AG10803 (cell line): ENCODE results near the gene USP53.
"Not testable (repeated sequence)": the region's sequence is repeated elsewhere in the genome, so short reads cannot be mapped to it uniquely, and the experiment has no call there.

Experiments
- DNase-seq: peaks from one replicate; pipeline ENCODE4 v3.0.0; 2010; ENCODE audit warnings: low read depth
- H3K4me3 ChIP-seq: 2 replicates; pipeline ENCODE4 v1.5.1; 2011; ENCODE audit warnings: mild to moderate bottlenecking, low read length, control low read depth
- TF ChIP-seq, protein P1 (sequence below): conservative IDR thresholded peaks from 2 replicates; pipeline ENCODE4 v1.5.1; 2011; ENCODE audit warnings: mild to moderate bottlenecking, low read length, control low read depth, inconsistent platforms

USP53 gene

GRCh38 chr4:119243868-119244267, 31.4 kb downstream of the USP53 start:
- DNase-seq, result no peak
- no peak overlapping the region for H3K4me3 ChIP-seq
- TF ChIP-seq, protein P1, sequence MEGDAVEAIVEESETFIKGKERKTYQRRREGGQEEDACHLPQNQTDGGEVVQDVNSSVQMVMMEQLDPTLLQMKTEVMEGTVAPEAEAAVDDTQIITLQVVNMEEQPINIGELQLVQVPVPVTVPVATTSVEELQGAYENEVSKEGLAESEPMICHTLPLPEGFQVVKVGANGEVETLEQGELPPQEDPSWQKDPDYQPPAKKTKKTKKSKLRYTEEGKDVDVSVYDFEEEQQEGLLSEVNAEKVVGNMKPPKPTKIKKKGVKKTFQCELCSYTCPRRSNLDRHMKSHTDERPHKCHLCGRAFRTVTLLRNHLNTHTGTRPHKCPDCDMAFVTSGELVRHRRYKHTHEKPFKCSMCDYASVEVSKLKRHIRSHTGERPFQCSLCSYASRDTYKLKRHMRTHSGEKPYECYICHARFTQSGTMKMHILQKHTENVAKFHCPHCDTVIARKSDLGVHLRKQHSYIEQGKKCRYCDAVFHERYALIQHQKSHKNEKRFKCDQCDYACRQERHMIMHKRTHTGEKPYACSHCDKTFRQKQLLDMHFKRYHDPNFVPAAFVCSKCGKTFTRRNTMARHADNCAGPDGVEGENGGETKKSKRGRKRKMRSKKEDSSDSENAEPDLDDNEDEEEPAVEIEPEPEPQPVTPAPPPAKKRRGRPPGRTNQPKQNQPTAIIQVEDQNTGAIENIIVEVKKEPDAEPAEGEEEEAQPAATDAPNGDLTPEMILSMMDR, result no peak

GRCh38 chr4:119244344-119244743, 31.8 kb downstream of the USP53 start:
- H3K4me3 ChIP-seq, result no peak overlapping the region
- DNase-seq, result no peak
- TF ChIP-seq, protein P1, result no peak

DNA sequence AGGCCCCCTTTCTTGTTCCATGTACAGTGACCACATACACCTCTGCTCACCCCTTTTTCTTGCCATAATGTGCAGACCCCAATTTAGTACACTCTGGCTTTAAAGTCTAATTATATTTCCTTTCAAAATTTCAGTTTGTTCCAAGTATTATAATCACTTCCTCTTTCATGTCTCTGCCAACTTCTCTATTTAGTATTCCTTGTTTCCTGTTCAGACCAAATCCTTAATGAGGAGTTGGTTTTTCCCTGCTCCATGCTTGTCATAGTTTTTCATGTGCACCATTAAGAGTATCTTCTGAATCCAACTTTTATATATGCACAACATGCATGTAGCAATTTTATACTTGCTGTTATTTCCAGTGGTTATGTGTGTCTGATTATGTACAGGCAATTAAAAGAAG, 32.3 kb downstream of the USP53 start:
- TF ChIP-seq, protein P1, result no peak
- H3K4me3 ChIP-seq, result no peak overlapping the region
- no peak for DNase-seq

DNA sequence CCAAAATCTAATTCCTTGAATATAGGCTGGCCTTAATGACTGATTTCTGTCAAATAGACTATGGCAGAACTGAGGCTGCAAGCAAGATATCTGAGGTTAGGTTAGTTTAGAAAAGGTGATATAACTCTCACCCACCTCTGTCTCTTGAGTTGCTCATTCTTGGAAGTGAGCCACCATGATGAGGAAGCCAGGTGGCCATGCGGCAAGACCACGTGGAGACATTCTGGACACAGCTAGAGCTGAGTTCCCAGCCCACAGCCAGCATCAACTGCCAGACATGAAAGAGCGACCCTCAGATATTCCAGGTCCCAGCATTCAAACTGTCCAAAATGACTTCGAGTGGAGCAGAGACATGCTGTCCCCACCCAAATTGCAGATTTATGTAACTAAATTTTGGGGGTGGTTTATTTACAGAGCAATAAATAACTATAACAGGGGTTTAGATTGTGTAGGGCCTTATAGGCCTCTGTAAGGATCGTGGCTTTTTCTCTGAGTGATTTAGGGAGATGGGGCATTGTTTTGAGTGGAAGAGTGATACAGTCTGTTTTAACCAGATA, 33.7 kb downstream of the USP53 start:
- TF ChIP-seq, protein P1, result no peak
- DNase-seq, result no peak
- no peak overlapping the region for H3K4me3 ChIP-seq

- DNase-seq, H3K4me3 ChIP-seq: not testable (repeated sequence)
Observed at GRCh38 chr4:119251037-119251436, 38.5 kb downstream of the USP53 start.

- not testable (repeated sequence) for DNase-seq, H3K4me3 ChIP-seq
Observed at GRCh38 chr4:119255223-119255622, 42.7 kb downstream of the USP53 start.

DNA sequence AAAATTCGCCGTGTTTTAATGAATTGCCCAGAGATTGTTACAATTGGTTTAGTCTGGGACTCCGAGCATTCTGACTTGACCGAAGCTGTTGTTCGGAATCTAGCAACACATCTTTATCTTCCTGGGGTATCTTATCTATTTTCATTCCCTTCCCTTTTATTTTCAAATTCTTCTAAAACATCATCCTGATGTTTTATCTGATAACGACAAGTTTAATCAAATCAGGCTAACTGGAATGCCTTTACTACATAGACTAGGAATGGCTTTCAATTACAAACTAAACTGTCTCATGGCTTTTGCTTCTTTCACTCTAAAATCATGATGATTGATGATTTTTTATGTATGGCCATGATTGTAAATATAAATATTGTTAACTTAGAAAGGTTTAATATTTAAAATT, 48.0 kb downstream of the USP53 start:
- no peak overlapping the region for H3K4me3 ChIP-seq
- DNase-seq, result no peak
- TF ChIP-seq, protein P1, result no peak

- H3K4me3 ChIP-seq, result no peak overlapping the region
- DNase-seq, result no peak
- TF ChIP-seq, protein P1, result no peak
Observed at GRCh38 chr4:119261986-119262385, 49.5 kb downstream of the USP53 start.
